ENCODE data around the gene ADH1B. TPM values are rescaled to one million over a fixed set of nuclear protein-coding genes. Genes with fewer than 3 reads are reported as not detected.
A peak's percentile ranks its signal among the peaks of the same experiment; 100 is the strongest.

The ADH1B gene
- total RNA-seq, 4 donors from 2014 or later = 247 to 331 (median 292) TPM

DNA sequence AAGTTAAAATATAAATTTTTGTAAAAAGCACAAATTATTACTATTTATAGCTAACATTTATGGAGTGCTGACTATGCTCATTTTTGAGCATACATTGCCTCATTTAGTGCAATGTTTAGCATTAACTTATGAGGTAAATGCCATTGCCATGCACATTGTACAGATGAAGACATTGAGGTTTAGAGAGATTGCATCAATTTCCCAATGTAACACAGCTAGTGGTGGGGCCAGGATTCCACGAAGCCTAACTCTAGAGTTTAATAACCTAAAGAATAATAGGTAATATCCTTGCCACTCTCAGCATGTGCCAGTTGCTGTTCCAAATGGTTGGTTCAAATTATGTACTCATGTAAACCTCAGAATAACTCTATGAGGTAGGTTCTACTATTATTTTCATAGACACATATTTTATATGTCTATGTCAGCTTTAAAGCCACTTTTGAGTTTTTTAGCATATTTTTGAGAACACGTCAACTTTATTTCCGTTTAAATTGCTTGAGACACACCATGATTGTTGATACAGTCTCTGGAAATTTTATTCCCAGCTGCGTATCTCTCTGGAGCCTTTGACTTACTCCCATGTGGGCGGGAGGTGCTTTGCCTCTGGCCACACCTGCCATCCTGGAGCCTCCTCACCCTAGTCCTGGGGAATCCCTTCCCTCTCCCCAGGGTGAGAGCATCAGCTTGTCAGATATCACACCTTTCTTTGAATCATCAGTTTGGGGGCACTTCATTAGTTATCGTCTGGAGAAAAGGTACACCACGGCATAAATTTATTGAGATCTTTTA lies 19.6 kb downstream of the ADH1B start:
- intact Hi-C loops (cut with DNase I; ENCODE audit: low total_unique reads) = no loop called here
- H3K4me3 ChIP-seq (ENCODE audit: low read depth, poor library complexity, severe bottlenecking) = no peak overlapping the region
- no peak for TF ChIP-seq POLR2A (IDR thresholded peaks at IDR 0.05)
- TF ChIP-seq, protein P1, sequence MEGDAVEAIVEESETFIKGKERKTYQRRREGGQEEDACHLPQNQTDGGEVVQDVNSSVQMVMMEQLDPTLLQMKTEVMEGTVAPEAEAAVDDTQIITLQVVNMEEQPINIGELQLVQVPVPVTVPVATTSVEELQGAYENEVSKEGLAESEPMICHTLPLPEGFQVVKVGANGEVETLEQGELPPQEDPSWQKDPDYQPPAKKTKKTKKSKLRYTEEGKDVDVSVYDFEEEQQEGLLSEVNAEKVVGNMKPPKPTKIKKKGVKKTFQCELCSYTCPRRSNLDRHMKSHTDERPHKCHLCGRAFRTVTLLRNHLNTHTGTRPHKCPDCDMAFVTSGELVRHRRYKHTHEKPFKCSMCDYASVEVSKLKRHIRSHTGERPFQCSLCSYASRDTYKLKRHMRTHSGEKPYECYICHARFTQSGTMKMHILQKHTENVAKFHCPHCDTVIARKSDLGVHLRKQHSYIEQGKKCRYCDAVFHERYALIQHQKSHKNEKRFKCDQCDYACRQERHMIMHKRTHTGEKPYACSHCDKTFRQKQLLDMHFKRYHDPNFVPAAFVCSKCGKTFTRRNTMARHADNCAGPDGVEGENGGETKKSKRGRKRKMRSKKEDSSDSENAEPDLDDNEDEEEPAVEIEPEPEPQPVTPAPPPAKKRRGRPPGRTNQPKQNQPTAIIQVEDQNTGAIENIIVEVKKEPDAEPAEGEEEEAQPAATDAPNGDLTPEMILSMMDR (IDR thresholded peaks at IDR 0.05) = no peak
- 72 to 76% methylated on average over 7 of the region's 7 CpGs for WGBS, 2 donors
- no peak for DNase-seq (ENCODE audit: low spot score in 2 of 2)

DNA sequence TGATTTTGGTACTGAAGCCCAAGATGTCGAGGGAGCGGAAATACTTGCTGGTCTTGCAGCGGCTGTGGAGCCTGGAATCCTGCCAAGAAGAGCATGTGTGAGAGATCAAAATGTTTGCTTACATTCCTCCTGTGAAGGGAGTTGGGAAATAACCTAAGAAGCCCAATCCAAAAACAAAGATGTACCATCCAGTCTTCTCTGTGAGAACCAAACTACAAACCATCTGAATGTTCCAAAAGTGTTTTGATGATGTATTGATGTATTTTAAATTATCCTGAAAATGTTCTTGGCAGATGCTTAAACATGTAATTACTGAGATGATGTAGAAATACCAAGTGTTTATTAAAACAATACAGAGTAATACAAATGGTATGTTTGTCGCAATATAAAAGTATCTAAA lies 20.3 kb downstream of the ADH1B start:
- WGBS, 2 donors = 18 to 21% methylated on average over 4 of the region's 4 CpGs
- peak; percentile 93 to 96 for DNase-seq (ENCODE audit: low spot score in 2 of 2)
- H3K4me3 ChIP-seq (ENCODE audit: low read depth, poor library complexity, severe bottlenecking) = no peak overlapping the region
- intact Hi-C loops (cut with DNase I; ENCODE audit: low total_unique reads) = no loop called here
- TF ChIP-seq, protein P1 (IDR thresholded peaks at IDR 0.05) = no peak
- no peak for TF ChIP-seq POLR2A (IDR thresholded peaks at IDR 0.05)

DNA sequence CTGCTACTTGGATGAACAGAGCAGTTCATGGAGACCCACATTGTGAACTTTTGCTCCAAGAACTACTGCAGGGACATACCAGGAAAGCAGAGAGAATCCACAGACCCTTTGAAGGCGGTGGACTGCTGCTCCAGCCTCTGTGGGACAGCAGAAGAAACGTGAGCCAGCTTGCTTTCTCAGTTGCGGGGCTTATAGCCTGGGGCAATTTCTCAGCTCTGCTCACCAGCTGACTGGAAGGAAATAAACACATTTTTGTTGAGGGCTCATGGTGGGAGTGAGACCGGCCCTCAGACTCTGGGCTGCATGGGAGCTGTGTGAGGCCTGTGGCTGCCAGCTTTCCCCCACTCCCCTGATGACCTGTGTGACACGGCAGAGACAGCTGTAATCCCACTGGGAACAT lies 27.8 kb downstream of the ADH1B start:
- no peak for DNase-seq (ENCODE audit: low spot score in 2 of 2)
- H3K4me3 ChIP-seq (ENCODE audit: low read depth, poor library complexity, severe bottlenecking) = no peak overlapping the region
- TF ChIP-seq, protein P1 (IDR thresholded peaks at IDR 0.05) = no peak
- TF ChIP-seq POLR2A (IDR thresholded peaks at IDR 0.05) = no peak
- intact Hi-C loops (cut with DNase I; ENCODE audit: low total_unique reads) = no loop called here
- 69 to 79% methylated on average over 5 of the region's 5 CpGs for WGBS, 2 donors

DNA sequence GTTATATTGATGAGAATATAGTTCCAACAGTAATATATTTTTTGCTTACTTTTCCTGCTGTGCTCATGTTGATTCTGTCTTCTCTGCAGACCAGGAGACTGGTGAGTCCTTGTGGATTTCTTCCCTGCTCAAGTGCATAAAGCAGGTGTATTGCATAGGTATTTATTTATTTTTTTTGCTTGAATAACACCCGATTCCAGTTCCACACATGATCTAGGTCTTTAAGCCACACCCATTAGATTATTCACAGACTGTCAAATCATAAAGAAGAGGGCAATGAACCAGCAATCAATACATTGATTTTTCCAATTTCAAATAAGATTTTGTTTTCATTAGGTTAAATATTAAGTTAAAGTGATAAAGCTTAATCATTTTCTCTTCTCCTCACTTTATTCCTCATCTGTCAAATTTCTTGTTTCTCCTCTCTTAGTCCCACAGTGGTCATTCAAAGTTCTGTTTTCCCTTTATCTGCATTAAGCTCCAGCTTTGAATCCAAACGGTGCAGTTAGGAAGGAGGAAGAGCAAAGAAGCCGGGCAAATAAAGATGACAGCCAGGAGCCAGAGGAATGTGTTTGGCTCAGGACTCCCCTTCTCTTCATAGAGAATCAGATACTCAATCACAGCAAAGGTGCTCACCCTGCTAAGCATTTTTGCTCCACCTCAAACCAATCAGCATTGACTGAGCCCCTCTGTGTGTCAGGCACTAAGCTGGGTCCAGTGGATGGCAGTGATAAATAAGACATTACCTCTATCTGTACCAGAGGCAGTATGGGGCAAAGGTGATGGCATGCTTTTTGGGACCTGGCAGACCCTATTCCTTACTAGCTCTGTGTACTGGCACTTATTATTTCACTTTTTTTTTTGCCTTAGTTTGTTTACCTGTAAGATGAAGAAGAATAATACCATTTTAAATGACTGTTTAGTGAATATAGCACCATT lies 30.1 kb downstream of the ADH1B start, which contains the start of gene ADH1A:
ADH1A (minus strand) TSS at position 138 of the 939 bp plus-strand sequence; CDS start at position 67, 71 bp downstream.
- no peak for DNase-seq (ENCODE audit: low spot score in 2 of 2)
- WGBS, 2 donors = 80 to 83% methylated on average over 3 of the region's 3 CpGs
- TF ChIP-seq, protein P1 (IDR thresholded peaks at IDR 0.05) = no peak
- no peak for TF ChIP-seq POLR2A (IDR thresholded peaks at IDR 0.05)
- intact Hi-C loops (cut with DNase I; ENCODE audit: low total_unique reads) = no loop called here
- H3K4me3 ChIP-seq (ENCODE audit: low read depth, poor library complexity, severe bottlenecking) = no peak within 1 kb of the TSS

DNA sequence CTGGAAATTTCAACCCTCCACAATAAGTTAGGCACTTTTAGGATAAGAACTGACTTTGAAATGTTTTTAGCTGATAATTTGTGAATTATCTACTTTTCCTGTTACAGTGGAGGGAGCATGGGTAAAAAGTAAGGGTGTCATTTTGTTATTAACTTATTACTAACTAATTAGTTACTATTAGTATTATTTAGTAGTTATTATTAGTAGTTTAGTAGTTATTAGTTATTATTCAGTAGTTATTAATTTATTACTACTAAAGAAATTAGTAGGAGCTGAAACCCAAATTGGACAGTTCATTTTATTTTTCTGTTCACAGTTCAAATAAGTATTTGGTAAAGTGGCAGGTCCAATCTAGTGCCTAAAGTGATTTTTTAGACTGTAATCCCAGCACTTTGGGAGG lies 35.8 kb downstream of the ADH1B start:
- TF ChIP-seq POLR2A (IDR thresholded peaks at IDR 0.05) = no peak
- TF ChIP-seq, protein P1 (IDR thresholded peaks at IDR 0.05) = no peak
- no peak for DNase-seq (ENCODE audit: low spot score in 2 of 2)
- no peak overlapping the region for H3K4me3 ChIP-seq (ENCODE audit: low read depth, poor library complexity, severe bottlenecking)
- intact Hi-C loops (cut with DNase I; ENCODE audit: low total_unique reads) = no loop called here
